ENCODE measurements around the gene HEATR5B. TPM values are rescaled to one million over a fixed set of nuclear protein-coding genes. Genes with fewer than 3 reads are reported as not detected.

HEATR5B gene
- total and polyA plus RNA-seq, 9 of the 15 experiments (the other 6 are each of a cell fraction or from before 2014, with no cell fraction given): 4.2 to 21.7 (median 12.2) TPM

DNA sequence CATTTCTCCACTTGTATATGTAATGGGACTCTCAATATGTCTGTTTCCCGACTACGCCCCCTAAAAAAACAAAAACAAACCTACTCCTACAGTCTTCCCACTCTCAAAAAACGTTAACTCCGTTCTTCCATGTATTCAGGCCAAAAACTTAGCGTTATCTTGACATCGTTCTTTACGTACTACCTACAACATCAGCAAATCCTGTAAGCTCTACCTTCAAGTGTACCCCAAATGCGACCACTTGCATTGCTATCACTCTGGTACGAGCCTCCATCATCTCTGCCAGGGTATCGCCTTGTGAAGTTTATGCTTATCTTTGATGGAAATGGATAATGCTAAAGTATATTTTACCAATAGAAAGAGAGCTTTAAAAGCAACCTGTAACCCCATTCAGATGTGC, 625 bp upstream of the HEATR5B start (continued):
- TF ChIP-seq, protein P1, sequence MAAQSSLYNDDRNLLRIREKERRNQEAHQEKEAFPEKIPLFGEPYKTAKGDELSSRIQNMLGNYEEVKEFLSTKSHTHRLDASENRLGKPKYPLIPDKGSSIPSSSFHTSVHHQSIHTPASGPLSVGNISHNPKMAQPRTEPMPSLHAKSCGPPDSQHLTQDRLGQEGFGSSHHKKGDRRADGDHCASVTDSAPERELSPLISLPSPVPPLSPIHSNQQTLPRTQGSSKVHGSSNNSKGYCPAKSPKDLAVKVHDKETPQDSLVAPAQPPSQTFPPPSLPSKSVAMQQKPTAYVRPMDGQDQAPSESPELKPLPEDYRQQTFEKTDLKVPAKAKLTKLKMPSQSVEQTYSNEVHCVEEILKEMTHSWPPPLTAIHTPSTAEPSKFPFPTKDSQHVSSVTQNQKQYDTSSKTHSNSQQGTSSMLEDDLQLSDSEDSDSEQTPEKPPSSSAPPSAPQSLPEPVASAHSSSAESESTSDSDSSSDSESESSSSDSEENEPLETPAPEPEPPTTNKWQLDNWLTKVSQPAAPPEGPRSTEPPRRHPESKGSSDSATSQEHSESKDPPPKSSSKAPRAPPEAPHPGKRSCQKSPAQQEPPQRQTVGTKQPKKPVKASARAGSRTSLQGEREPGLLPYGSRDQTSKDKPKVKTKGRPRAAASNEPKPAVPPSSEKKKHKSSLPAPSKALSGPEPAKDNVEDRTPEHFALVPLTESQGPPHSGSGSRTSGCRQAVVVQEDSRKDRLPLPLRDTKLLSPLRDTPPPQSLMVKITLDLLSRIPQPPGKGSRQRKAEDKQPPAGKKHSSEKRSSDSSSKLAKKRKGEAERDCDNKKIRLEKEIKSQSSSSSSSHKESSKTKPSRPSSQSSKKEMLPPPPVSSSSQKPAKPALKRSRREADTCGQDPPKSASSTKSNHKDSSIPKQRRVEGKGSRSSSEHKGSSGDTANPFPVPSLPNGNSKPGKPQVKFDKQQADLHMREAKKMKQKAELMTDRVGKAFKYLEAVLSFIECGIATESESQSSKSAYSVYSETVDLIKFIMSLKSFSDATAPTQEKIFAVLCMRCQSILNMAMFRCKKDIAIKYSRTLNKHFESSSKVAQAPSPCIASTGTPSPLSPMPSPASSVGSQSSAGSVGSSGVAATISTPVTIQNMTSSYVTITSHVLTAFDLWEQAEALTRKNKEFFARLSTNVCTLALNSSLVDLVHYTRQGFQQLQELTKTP (IDR thresholded peaks at IDR 0.05; ENCODE audit: low read depth in 1 of 2, partially characterized antibody in 2 of 2): peak in 1 of 2 experiments; percentile 29
- TF ChIP-seq ZBTB9 (CRISPR knock-in tag; IDR thresholded peaks at IDR 0.05): 0 out of 2 replicates have a peak, but pooled peaks have one; percentile 15
- TF ChIP-seq, protein P2, sequence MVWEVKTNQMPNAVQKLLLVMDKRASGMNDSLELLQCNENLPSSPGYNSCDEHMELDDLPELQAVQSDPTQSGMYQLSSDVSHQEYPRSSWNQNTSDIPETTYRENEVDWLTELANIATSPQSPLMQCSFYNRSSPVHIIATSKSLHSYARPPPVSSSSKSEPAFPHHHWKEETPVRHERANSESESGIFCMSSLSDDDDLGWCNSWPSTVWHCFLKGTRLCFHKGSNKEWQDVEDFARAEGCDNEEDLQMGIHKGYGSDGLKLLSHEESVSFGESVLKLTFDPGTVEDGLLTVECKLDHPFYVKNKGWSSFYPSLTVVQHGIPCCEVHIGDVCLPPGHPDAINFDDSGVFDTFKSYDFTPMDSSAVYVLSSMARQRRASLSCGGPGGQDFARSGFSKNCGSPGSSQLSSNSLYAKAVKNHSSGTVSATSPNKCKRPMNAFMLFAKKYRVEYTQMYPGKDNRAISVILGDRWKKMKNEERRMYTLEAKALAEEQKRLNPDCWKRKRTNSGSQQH (CRISPR knock-in tag; IDR thresholded peaks at IDR 0.05): 0 out of 2 replicates have a peak, but pooled peaks have one; percentile 5
- TF ChIP-seq NCOR1 (IDR thresholded peaks at IDR 0.05): 0 out of 2 replicates have a peak, but pooled peaks have one; percentile 12
- 0 out of 4 replicates have a peak, but pooled peaks of 1 of the 2 experiments have one; percentile 15 for TF ChIP-seq CSDE1 (IDR thresholded peaks at IDR 0.05)
- TF ChIP-seq LCOR (CRISPR knock-in tag; IDR thresholded peaks at IDR 0.05): peak; percentile 71; the same call in 1 of the 2 replicates
- TF ChIP-seq NKRF (IDR thresholded peaks at IDR 0.05; ENCODE audit: borderline replicate concordance): peak; percentile 30; the same call in 1 of the 2 replicates
- TF ChIP-seq ZNF197 (CRISPR knock-in tag; IDR thresholded peaks at IDR 0.05; ENCODE audit: low read depth): no peak
- 0 out of 2 replicates have a peak, but pooled peaks have one; percentile 15 for TF ChIP-seq SMARCE1 (IDR thresholded peaks at IDR 0.05)
- no peak for TF ChIP-seq ZC3H11A (IDR thresholded peaks at IDR 0.05; ENCODE audit: low read depth, low read length)
- 0 out of 2 replicates have a peak, but pooled peaks have one; percentile 8 for TF ChIP-seq NCOA6 (IDR thresholded peaks at IDR 0.05)
- TF ChIP-seq ZNF165 (CRISPR knock-in tag; IDR thresholded peaks at IDR 0.05; ENCODE audit: borderline replicate concordance): no peak
- TF ChIP-seq HMBOX1 (IDR thresholded peaks at IDR 0.05): no peak
- TF ChIP-seq ZBTB5 (IDR thresholded peaks at IDR 0.05): no peak
- no peak for TF ChIP-seq ZNF41 (CRISPR knock-in tag; conservative IDR thresholded peaks at IDR 0.05)
